Upper lobe of left lung (tissue), 4 donors: Measurements from ENCODE around the gene MUC15.

Source experiments
- POLR2AphosphoS5 ChIP-seq, 2 donors: sonication (generic); formaldehyde crosslinking; IDR thresholded peaks; one replicate each; pipeline ENCODE4 v1.5.1; 2017; ENCODE audit warnings: antibody characterized with exemption in 2 of 2
- TF ChIP-seq, protein P1 (sequence below), 6 experiments: fragments of 450-650 bp in 4 of 6; fragments of 200-600 bp in 2 of 6; sonication (generic) in 2 of 6; IDR thresholded peaks; one replicate each; pipeline ENCODE4 v1.5.1; 2016 to 2019; ENCODE audit warnings: antibody characterized with exemption in 6 of 6

GRCh38 chr11:26580929-26581328 is 8.9 kb upstream of the MUC15 start:
- TF ChIP-seq, protein P1, sequence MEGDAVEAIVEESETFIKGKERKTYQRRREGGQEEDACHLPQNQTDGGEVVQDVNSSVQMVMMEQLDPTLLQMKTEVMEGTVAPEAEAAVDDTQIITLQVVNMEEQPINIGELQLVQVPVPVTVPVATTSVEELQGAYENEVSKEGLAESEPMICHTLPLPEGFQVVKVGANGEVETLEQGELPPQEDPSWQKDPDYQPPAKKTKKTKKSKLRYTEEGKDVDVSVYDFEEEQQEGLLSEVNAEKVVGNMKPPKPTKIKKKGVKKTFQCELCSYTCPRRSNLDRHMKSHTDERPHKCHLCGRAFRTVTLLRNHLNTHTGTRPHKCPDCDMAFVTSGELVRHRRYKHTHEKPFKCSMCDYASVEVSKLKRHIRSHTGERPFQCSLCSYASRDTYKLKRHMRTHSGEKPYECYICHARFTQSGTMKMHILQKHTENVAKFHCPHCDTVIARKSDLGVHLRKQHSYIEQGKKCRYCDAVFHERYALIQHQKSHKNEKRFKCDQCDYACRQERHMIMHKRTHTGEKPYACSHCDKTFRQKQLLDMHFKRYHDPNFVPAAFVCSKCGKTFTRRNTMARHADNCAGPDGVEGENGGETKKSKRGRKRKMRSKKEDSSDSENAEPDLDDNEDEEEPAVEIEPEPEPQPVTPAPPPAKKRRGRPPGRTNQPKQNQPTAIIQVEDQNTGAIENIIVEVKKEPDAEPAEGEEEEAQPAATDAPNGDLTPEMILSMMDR (IDR thresholded peaks at IDR 0.05), result no peak
- TF ChIP-seq POLR2AphosphoS5 (IDR thresholded peaks at IDR 0.05), result no peak
